Stimulated activated naive CD8-positive, alpha-beta T cell treated with anti-CD3 and anti-CD28 coated beads, Interleukin-15, Interleukin-2, amounts not matched to agents 100 U/mL and 50 U/mL, for 24 hours (primary cell): ENCODE results near the gene NXPH4.
A peak's percentile ranks its signal among the peaks of the same experiment; 100 is the strongest.

Experiments used
- ATAC-seq: fragments of 150-1000 bp; cut with Tn5 transposase; one replicate; pipeline ENCODE4 v1.10.0; 2021
- DNase-seq: peaks from one replicate; pipeline ENCODE4 v3.0.0; 2021

NXPH4 gene

GRCh38 chr12:57233357-57234232 is 17.0 kb downstream of the NXPH4 start:
- DNase-seq (no peak), ATAC-seq (no peak)

GRCh38 chr12:57234233-57234570 is 17.6 kb downstream of the NXPH4 start:
- DNase-seq (no peak), ATAC-seq (no peak)

- no peak for DNase-seq
- no peak for ATAC-seq
Measured at GRCh38 chr12:57234571-57235016, 18.0 kb downstream of the NXPH4 start.

GRCh38 chr12:57235017-57235727 is 18.6 kb downstream of the NXPH4 start:
- ATAC-seq (no peak), DNase-seq (no peak)

DNA sequence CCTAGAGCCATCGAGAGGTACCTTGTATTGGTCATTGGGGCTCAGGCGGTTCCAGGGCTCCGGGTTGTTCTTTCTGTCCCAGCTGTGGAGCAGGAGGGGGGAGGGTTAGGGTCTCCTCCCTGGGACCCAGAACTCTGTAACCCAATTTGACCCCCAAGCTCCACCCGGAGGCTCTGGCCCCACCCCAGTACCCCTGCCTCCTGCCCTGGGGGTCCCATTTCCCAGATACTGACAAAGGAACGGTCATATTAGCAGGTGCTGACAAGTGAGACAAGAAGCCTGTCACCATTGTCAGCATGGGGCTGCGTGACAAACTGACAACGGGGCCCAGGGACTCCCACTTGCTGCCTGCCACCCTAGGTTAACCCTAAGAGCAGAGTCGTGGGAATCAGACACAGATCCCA is 19.1 kb downstream of the NXPH4 start:
- ATAC-seq (no peak), DNase-seq (no peak)

DNA sequence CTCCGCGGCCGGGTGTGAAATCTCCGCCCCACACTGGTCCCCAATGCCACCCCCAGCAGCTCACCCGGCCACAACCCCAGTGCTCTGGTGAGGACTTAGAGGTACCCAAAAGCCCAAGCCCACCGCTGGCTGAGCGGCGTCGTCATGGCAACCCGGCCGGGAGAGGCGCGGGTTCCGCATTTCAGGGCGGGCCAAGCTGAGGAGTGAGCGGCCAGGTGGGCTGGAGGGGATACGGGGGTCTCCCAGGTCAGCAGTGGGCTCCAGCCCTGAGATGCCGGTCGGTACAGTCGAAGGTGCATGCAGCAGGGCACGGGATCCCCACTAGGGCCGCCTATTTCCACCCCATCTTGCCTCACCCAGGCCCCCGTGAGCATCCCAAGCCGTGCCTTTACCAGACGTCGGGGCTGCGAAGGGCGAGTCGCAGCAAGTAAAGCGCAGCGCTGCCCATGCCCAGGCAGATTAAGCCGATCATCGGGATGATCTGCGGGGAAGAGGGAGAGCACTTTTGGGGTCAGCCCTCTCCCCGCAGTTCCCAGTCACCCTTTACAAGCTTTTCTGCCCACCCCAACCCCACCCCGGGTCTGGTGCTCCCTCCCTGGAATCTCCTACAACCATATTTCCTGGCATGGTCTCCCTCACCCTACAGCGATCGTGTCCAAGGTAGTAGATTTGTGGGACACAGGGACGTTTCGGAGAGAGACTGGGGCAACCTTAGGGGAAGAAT is 19.8 kb downstream of the NXPH4 start:
- no peak for DNase-seq
- no peak for ATAC-seq

DNA sequence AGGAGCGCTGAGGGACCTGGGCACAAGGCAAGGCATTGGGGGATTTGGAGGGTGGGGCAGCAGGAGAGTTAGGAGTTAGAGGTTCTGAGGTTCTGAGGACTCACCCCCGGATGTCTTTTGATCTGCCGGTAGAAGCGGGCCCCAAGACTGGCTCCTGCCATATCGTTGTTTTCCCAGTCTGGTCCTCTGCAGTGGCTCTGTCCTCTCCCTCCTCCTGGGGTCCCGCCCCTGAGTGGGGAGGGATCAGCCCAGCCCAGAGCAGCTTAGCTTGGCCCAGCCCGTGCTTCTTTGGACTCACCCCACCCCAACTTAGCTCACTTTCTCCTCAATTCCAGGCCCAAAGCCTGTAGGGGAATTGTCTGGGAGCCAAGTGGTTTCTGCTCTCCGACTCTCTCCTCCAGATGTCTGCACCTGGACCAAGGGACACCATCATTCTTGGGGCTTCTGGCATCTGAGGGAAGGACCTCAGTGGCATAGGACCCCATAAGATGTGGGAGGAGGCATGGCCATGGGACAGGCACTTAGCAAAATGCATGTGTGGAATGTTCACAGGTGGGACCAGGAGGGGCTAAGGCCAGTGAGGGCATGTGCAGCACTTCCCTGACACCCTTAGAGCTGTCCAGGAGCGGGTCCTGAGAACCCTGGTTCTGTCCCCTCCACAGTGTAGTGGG is 20.5 kb downstream of the NXPH4 start:
- DNase-seq (peak; percentile 26), ATAC-seq (no peak)

GRCh38 chr12:57237596-57237931 is 21.0 kb downstream of the NXPH4 start:
- ATAC-seq (no peak), DNase-seq (no peak)

DNA sequence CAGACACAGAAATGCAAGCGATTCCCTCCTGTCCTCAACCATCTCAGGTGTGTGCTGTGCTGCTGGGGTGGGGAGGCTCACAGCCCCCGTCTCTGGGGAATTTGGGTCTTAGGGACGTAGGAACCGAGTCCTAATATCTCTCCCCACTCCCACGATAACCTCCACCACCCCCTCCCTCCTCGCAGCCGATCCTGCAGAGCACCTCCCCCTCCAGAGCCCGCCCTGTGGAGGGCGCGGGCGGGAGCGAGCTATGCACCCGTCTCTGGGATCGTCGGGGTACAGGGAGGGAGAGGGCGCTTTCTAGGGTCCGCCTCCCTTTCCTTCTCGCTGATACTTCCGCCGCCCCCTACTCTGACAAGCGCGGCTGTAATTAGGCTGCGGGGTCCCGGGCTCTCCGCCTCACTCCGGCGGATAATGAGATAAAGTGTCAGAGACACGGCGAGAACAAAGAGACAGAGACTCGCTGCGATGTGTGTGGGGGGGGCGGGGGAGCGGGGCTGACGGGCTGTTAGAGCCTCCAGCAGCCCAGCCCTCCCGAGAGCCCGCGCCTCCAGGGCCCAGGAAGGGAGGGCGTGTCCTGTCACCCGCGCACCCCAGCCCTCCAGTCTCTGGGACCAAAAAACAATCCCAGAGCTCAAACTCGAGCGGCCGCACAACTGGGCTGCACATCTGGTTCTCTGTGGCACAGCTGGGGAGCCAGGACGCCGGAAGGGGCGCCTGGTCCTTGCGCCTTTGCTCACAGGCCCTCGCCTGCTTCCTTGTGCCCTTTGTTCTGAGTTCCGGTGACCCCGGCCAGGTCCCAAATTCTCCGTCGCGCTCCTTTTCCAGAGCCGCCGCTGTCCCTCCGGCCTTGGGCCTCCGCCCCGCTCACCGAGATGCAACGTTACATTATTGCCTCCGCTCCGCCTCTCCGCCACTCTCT is 21.6 kb downstream of the NXPH4 start:
- DNase-seq, result peak; percentile 41
- ATAC-seq, result no peak

DNA sequence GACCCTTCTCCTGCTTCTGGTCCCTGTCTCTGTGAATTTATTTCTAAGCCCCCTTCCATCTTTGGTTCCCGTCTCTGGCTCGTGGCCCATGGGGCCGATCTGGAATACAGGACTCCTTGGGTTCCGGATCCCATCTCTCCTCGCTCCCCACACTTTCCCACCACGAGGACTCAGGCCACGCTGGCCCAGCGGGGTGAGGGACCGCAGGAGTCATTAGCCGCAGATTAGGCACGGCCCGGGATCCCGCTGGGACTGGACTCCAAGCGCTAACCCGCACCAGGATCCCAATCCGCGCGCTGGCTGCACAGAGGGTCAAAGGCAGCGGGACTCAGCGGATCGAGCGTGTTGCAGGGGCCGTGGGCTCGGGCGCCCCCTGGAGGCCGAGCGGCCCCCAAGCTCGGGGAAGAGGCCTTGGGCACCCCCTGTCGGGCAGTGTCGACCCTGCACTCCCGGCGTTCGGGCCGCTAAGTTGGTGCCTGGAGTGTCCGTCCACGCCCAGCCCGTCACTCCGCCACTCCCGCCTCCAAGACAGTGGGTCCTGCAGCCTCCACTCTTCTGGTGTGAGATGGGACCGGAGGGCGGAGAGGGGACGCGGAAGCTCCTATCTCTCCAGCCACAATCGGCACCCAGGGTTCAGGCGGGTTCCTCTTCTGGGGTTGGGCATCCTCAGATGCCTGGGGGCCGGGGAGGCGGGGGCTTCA is 22.4 kb downstream of the NXPH4 start:
- peak; percentile 93 for DNase-seq
- ATAC-seq, result peak; percentile 64

DNA sequence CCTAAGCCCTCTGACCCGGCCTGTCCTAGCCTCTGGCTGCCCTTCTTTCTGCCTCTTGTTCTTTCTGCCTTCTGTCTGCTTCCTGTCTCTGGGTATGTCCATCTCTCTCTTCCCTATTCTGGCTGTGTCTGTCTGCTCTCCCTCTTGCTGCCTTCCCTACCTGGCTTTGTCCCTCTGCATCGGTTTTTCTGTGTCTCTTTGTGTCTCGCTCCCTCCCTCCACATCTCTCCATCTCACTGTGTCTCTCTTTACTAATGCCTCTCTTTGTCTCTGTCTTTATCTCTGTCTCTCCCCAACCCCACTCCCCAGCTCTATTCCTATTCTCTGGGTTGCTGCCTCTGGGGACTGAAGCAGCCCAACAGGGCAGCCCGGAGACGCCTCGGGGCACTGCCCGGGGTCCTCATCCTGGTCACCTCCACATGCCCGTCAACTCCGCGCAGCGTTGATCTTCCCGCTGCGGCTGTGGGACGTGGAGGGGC is 23.0 kb downstream of the NXPH4 start:
- DNase-seq, result no peak
- ATAC-seq, result no peak

GRCh38 chr12:57240066-57240921 is 23.7 kb downstream of the NXPH4 start:
- ATAC-seq (no peak), DNase-seq (peak; percentile 76)

DNA sequence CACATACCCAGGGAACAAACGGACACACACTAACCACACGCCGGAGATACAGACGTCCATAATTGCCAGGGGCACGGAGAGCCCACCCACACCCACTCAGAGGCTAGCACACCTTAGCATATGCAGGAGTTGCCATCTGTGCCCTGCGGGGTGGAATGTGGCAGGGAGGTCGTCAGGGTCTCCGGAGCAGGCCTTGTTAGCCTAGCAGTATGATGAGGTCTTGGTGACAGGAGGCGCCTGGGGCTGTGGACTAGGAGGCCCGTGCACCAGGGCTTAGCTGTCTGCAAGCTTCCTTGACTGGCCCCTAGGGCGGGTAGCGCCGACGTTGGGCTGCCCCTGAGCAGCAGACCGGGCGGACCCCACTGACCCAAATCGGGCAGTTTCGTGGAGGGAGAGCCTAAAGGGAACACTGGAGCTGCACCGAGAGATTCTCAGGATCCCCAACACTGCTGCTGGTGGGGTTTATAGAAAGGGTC is 24.4 kb downstream of the NXPH4 start:
- DNase-seq (peak; percentile 48), ATAC-seq (no peak)

- ATAC-seq (no peak), DNase-seq (peak; percentile 35)
Measured at GRCh38 chr12:57241402-57242310, 25.1 kb downstream of the NXPH4 start.

GRCh38 chr12:57242329-57242690 is 25.7 kb downstream of the NXPH4 start:
- DNase-seq (peak; percentile 15), ATAC-seq (no peak)

GRCh38 chr12:57242691-57243454 is 26.3 kb downstream of the NXPH4 start:
- DNase-seq (peak; percentile 88), ATAC-seq (peak; percentile 7)

DNA sequence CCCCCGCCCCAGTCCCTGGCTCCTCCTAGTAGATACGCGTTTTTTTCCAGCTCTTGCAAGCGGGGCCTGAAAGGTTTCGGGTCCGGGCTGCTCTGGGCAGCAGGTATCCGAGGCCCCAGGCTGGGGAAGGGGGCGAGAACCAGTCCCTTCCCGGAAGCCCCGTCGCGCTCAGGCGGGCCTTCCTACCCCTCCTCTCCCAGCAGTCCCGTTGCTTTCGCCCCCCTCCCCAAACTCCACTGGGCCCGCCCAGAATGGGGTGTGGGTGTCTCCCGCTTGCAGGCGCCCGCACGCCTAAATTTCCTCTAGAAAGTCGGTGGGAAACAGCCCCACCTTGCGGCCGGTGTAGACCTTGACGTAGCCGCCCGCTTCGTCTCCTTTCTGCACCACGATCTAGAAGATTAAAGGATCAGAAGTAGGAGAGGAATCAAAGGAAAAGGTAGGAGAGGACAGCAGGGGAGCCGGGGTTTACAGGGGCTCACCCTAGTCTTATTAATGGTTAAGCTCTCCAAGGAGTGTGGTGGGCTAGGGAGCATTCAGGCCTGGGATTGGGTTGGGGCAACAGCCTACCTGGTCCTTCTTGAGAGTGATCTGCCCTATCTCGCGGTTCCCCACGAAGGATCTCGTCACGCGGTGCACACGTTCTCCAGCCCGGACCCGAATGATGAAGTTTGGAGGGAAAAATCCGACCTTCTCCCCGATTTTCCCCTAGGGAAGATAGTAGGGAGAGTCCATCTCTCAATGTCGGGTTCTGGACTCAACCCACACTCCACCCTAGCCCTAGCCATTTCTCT is 27.1 kb downstream of the NXPH4 start:
- no peak for ATAC-seq

More for the DNA sequence above, 27.1 kb downstream of the NXPH4 start:
- peak; percentile 88 for DNase-seq
